Hematopoietic multipotent progenitor cell treated with erythropoietin and hydrocortisone succinate and interleukin-3 and kit ligand, for 6 days (in vitro differentiated cells): ENCODE measurements around the gene EXOC7.
A peak's percentile ranks its signal among the peaks of the same experiment; 100 is the strongest.

Source experiments
- DNase-seq: peaks from one replicate; pipeline ENCODE4 v3.0.0-alpha.2; 2015

The EXOC7 gene, protein sequence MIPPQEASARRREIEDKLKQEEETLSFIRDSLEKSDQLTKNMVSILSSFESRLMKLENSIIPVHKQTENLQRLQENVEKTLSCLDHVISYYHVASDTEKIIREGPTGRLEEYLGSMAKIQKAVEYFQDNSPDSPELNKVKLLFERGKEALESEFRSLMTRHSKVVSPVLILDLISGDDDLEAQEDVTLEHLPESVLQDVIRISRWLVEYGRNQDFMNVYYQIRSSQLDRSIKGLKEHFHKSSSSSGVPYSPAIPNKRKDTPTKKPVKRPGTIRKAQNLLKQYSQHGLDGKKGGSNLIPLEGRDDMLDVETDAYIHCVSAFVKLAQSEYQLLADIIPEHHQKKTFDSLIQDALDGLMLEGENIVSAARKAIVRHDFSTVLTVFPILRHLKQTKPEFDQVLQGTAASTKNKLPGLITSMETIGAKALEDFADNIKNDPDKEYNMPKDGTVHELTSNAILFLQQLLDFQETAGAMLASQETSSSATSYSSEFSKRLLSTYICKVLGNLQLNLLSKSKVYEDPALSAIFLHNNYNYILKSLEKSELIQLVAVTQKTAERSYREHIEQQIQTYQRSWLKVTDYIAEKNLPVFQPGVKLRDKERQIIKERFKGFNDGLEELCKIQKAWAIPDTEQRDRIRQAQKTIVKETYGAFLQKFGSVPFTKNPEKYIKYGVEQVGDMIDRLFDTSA

DNA sequence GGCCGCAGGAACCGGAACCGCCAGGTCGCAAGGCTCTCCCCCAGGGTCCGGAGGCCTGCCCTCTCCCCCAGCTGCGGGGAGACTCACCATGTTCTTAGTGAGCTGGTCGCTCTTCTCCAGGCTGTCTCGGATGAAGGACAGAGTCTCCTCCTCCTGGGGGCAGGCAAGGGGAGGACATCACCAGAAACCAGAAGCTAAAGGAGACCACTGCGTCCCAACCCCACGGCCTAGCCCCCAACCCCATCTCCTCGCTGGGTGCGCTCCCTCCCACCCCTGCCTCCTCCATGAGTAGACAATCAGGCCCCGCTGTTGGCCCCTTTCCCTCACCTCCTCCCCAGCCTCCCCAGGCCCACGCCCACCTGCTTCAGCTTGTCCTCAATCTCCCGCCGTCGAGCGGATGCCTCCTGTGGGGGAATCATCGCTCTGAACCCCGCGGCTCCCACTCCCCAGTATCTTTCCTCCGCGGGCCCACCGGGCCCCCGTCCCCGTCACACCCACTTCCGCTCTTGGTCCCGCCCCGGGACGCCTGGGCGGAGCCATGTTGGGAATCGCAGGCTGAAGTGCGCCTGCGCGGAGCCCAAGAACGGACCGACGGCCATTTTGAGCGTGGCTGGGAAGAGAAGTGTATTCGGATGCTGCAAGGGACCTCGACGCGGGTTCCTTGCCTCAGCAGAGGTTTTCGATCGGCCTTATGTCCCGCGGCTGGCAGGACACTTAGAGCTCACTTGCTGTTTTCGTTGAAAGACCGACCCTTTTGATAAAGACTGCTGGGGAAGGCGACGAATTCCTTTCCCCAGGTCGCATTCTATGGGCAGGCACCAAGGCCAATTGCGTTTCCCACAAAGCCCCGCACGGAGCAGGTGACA lies at the start of gene EXOC7:
TSS of gene EXOC7 (minus strand) at position 514 of the 866 bp plus-strand sequence. CDS start at position 419, 95 bp downstream.
- peak; percentile 98 for DNase-seq

DNA sequence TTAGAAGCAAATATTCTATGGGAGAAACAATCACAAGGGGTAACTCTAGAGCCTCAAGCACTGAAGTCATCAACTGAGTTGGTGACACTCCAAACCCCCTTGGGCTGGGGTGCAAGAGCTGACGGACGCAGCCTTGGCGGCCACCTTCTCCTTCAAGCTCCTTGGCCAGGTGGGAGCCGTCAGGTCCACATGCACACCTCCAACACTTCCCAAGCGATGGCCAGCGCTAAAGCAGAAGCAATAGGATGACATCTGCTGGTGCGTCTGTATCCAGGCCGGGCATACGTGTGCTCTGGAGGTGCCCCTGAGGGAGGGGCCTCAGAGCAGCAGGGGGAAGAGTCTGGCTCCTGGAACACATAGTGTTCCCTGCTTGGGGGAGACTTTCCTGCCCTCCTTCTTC lies 49.6 kb upstream of the EXOC7 start:
- no peak for DNase-seq

DNA sequence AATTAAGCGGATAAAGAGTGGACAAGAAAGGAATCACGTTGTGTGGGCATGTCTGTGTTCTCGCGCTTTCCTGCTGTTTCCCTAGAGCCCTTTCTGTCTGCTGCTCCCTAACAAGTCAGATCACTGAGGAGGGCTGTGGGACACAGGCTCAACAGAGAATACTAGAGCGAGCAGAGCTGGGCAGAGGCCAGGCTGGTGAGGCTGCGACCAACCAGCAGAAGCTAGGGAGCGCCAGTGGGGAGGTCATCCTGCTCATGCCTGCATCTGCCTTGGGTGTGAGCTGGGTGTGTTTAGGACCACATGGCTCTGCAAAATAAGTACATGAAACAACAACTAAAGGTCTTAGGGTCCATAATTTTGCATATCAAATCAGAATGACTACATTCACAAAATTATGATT lies 49.0 kb upstream of the EXOC7 start:
- peak; percentile 41 for DNase-seq

DNA sequence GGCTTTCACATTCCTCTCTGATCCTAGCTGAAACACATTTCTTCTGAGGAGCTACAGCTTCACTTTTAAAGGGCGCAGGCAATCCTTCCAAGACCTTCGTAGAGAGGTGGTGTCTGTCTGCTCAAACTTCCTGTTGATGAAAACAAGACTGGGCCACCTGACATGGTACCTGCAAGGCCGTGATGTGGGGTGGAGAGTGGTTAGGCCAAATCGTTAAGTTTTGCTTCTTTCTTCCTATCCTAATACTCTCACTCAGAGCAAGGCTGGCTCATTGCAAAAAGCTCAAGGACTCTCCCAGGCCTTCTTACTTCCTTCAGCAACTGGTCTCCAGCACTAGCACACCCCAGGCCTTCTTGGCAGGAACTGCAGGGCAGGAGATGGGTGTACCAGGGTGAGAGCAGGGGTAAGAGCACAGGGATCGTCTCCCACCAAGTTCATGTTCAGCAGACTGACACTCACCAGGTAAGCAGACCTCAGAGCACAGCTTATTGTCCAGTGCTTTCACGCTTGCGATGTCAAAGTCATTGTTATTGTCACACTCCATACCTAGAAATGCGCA lies 48.4 kb upstream of the EXOC7 start:
- no peak for DNase-seq

DNA sequence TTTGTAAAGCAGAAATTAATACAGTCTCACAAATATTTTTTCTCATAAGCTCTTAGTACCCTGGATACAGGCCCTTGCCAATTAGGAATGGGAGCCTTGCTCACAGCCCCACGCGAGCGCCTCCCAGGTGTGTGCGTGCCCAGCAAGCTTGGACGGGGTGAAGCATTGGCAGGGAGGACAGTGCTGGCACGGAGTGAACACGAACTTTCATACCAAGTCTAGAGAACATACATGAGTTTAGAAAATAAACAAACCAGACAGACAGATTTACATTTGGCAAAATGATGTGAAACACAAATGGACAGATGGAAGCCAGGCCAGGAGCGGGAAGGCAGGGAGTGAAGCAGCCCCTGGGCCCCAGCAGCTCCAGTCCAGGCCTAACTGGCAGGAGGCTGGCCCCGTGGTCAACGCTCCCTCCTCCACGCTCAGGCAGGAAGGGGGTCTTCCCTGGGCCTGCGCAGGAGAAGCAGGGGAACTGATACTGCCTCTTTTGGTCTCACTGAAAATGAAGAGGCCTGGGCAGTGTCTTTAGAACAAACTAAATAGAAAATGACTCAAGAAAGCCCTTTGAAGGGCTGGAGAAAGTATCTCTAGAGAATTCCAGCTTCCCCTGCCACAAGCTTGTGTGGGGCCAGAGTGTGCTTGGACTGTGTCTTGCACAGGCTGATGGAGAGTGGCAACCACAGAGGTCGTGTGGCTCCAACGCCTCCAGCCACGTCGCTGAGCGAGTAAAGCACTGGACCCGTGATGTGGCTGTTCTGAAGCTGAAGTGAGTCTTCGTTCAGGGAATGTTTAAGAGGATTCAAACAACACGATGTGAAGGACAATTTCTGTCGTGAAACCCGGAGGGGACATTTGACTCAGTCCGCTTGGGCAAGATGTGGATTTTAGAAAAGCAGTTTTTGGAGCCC lies 47.4 kb upstream of the EXOC7 start:
- DNase-seq: no peak

DNA sequence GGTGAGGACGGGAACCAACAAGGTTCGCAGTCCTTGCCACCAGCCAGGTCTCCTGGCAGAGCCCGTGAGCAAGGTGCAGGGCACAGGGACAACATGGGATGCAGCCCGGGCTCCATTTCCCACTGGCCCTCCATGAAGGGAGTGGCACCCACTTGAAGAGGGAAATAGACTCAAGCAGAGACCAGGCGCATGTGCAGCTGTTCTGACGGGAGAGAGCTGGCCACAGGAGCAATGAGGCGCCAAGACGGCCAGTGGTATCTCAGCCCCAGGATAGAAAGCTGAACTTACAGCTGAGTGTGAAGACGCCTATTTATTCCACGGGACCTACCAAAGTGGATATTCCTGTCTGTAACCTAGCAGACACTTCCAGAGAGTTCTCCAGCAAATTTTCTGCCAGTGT lies 45.6 kb upstream of the EXOC7 start:
- no peak for DNase-seq

DNA sequence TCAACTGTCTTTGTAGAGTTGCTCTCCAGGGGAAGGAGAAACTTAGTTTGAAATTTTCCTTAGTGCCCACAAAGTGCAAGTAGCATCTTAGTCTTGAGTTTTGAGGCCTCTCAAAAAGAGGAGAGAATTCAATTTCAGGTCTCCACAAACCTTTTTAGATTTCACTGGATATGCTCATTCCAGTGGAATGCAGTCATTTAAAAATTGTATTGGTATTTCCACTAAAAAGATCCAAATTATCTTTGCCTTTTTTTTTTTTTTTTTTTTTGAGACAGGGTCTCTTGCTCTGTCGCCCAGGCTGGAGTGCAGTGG lies 44.4 kb upstream of the EXOC7 start:
- no peak for DNase-seq

DNA sequence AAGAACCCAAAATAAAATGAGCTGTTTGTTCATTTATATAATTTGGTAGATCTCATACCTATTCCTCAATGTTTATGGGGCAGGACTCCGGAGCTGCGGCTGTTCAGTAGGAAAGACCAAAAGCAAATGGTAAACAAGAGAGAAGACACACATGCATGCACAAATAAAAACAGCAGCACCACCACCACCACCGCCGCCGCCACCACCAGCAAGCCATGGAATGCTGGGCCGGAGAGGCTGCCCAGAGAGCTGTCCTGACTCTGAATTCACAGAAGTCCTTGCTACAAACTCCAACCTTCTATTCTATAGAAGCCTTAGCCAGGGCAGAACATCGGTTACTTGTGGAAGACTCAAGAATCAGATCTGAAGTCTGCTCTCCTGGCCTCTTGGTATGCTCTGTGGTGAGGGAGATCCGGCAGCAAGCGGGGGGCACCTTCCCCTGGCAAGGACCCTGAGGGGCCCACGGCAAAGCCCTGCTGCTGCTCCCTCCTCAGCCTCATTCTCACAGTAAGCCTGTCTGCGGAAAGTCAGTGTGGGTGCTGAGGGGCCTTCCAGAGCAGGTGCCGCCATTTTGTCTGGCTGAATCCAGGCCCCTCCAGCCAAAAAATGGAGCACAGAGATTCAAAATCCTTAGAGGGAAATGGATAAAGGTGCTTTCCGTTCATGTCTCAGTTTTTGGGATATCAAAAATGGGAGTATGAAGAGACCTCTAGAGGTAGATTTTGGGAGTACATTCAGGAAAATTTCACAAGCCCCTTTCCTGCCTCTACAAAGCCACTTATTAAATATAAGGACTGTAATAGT lies 43.8 kb upstream of the EXOC7 start:
- peak; percentile 58 for DNase-seq

DNA sequence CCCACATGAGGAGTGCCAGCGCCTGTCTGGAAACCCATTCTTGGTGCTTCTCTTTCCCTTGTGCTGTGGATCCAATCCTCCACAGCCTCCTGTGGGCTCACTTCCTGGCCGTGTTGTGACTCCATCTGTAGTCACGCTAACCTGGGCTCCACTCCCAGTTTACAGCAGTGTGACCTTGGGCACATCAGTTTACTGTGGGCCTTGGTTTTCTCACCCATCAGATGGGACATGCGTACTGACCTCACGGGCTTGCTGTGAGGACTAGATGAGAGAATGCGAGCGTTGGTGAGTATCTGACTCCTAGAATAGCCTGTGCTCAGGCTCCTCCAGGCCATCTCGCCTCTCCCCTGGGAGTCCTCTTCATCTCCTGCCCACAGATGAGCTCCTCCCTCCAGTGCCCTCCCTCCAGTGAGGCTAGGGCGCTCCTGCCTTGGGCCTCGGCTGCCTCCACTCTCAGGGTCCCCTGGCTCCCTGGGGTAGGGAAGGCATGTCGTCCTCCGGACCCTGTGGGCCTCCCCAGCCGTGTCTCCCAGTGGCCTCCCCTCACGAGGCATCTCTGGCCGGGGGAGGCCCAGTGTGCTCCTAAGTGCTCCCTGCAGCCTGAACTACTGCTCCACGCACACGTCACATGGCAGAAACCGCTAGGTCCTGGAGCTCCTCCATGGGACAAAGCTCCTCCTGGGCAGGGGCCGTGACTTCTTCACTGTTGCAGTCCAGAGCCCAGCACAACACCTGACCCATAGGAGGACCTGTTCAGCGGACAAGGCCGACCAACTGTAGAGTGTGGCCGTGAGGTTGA lies 42.7 kb upstream of the EXOC7 start:
- DNase-seq: no peak

DNA sequence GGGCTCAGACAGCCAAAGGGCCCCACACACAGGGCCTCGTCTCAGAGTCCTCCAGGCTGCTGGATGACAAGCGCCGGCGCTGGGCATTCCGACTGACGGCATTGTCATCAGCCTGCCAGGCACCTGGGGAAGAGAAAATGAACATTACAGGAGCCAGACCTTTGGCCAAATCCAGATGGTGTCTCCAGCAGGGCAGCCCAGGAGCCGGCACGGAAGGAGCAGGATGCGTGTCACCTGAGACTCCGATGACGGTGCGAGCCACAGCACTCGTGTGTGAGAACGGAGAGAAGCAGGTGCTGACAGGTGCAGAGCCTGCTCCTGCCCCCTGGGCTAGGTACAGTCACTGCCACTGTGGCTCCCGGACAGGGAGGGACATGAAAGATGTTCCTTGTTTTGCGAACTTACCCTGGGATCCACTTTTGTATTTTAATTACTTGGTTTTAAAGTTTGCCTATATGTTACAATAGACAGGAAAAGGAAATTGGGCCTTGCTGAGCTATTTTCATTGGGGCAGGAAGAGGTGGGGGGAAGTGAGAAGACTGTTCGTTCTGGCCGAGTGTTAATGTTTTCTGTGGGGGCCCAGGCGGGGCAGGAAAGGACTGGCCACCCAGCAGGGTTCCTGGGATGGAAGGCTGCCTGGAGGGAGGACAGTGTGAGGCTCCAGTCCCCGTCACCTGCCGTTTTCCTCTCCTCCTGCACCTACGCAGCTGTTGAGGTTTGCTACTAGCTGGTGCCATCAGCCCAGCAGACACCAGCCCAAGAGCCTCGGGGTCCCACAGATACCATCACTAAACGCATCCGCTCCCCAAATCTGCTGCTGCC lies 41.9 kb upstream of the EXOC7 start:
- no peak for DNase-seq

DNA sequence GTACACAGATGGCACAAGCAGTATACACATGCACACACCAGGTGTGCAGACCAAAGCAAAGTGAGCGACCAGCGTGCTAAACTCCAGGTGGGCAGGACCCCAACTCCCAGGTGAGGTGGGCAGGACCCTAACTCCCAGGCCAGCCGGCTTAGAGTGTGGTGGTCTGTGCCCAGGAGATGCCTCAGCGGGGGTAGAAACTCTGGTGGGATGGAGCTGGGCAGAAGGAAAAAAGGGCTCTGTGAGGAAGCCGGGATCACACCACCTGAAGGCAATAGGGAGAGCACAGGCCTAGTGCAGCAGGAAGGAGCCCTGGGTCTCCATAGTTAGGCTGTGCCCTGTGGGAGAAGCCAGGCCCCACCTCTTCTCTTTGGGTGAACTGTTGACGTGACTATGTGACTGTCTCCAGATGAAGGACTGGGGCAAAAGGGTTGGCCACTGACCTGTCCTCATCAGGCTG lies 39.0 kb upstream of the EXOC7 start:
- DNase-seq: no peak

DNA sequence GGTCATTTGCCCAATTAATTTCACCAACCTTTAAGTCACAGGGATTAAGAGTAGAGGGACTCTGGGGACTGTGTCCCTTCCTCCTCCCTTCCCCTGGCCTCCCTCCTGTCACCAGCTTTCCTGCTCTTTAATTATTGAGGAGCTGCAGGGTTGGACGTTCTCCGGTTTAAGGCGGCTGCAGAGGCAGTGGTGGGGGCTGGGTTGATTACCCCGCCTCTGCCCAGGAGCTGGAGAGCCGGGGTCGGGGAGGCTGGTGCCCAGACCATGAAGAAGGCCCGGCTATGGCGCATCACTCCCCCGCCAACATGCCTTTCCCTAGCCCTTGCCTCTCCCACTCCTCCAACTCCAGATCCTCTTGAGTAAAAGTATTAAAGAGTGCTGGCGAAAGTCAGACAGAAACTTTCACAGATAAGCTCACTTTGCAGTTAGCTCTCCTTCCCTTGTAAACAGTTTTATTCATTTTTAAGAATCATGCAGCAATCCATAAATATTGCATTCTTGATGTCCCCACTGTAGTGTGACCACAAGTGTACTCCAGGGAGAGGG lies 38.5 kb upstream of the EXOC7 start:
- no peak for DNase-seq

DNA sequence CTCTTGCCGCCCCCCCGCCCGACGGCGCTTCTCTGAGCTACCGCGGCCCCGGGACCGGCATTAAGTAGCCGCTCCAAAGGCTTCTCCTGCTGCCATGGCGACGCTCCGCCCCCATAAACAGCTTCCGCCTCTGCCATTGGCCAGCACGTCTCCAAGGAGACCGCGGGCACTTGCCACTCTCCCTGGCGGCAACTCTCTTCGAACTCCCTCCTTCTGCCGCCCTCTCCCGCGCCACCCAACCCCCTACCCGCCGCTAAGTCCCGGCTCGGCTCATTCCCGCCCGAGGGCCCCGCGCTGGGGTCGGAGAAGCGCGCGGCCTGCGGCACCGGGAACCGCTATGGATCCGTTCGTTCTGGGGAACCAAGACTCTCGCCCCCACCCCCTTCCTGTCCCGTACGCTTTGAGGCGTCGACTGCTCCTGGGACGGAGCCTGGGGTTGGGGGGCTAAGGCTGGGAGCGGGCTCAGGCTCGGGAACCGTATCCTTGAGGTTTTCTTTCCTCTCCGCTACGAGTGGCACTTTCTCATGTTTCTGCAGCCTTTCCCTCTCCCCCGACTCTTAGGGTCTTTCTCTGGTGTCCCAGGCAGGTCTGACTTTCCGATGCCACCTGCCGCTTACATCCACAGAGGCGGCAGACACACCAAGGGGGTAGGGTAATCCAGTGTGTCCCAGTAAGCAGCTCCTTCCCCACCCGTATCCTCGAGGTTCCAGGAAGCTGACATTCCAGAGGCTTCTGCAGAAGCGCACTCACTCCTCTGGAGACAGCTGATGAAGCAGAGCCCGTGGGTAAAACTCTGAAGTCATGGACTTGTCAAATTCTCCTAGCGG lies 37.8 kb upstream of the EXOC7 start, which contains the start of gene FOXJ1:
TSS of gene FOXJ1 (minus strand) at position 34 of the 827 bp plus-strand sequence. CDS start 850 bp downstream, outside the sequence.
- DNase-seq: peak; percentile 97

DNA sequence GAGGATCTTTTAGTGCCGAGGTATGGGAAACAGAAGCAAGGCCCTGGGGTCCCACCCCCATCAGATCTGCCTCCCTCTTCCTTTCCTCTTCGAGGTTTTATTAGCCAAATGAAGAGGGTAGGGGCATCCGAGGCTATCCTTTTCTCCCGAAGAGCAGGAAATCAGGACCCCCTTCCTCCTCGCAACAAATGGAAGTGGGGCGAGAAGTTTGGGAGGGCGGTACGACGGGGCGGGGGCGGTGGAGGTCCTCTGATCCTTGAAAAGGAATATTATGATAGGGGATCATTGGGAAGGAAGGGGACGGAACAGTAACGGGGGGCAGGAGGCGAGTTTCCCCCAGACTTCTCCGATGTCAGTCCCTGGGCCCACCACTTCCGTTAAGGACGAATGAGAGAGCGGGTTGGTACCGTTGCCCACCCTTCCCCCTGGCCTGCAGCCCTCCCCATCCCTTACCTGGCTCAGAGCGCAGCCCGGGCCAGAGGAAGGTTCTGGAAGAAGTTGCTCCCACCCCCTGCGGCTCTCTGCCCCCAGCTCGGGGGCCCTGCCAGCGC lies 37.1 kb upstream of the EXOC7 start:
- DNase-seq: no peak

DNA sequence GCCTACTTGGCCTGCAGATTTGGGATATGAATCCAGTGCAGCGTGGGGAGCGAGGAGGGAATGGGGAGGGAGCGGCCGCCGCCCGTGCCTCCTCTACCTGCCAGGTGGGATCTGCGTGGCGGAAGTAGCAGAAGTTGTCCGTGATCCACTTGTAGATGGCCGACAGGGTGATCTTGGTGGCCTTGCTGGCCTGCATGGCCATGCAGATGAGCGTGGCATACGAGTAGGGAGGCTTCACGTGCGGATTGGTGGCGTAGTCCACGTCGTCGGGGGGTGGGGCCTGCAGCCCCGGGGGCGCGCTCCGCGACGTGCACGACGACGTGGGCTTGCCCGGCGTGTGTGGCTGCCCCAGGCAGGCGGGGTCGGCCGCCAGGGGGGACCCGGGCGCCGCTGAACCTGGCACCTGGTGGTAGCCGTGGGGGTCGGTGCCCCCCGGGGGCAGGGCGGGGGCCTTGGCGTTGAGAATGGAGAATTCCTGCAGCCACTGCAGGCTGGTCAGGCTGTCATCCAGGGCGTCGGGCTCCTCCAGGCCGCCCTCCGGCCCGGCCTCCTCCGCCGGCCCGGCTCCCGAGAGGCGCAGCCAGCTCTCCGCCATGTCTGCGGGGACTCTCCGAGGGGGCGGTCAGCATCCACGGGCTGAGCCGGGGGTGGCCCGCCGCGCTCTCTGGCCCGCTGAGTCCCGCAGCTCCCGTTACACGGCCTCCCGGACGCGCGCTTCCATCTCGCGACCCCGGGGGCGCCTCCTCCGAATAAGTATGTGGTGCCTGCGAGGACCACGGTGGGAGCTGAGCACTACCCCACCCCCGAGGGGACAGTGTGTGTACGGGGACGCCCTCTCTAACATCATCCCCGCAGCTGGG lies 36.4 kb upstream of the EXOC7 start:
- peak; percentile 51 for DNase-seq

DNA sequence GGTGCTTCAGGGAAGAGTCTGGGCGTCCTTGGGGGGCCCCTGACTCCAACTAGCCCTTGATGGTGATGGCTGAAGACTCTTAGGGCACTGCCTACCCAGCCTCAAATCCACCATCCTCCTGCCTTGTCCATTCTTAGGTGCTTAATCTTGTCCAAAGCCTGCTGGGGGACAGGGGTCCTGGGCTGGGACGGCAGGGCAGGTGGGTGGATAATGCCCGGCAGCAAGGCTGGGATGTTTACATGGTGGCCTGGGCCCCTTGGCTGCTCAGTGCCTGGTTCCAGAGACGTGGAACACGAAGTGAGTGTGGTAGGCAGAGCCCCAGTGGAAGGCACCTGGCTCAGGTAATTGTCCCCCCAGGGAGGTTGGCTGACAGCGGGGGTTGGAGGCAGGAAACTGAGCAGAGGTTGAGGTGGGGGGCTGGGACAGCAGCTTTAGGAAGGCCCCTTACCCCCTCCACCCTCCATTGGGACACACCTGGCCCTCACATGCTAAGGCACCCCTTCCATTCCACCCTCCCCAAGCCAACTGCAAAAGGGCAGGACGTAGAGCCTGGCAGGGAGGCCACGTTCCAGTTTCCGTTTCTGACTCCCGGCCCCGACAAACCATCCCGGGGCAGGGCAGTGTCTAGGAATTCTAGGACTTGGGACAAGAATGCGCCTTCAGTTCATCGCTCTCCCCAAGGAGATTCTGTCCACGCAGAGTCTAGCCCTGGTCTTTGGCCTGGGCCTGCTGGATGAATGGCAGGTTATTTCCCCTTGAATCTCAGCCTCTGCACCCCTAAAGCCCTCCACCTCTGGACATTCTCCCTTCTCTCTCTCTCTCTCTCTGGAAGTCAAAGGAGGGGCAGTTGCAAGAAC lies 35.5 kb upstream of the EXOC7 start:
- no peak for DNase-seq
